ENCODE measurements around the gene ABHD17A. TPM values are rescaled to one million over a fixed set of nuclear protein-coding genes. Genes with fewer than 3 reads are reported as not detected.
"Not testable (repeated sequence)": the region's sequence is repeated elsewhere in the genome, so short reads cannot be mapped to it uniquely, and the experiment has no call there.

The ABHD17A gene
- polyA plus RNA-seq, 4 donors, result 31.1 to 59.8 (median 36.2) TPM

DNA sequence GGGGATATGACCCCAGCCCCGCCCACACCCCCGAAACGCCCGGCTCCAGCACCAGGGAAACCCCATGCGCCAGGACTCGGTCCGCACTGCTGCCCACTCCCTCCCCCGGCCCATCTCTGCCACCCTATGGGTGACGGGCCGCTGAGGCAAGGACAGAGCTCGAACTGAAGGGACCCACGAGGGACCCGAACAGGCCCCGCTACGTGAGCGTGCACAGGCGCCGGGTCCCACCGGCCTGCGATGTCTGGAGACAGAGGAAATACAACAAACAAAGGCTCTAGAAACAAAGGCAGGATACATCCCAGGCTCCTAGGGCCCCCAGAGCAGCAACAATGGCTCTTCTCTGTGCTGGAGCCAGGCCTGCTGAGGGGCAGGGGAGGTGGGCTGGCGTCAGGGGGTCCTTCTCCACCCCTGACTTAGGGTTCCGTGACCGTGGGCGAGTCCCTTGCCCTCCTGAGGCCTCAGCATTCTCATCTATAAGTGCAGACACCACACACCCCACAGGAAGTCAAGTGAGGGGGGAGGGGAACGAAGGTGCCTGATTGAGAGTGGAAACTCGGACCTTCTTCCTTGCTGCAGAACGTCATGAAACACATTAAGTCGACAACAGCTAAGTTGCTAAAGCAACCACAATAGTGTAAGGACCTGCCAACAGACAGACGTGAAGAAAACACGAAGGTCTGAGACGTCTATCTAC, 3.1 kb downstream of the ABHD17A start:
- no peak for DNase-seq (ENCODE audit: low read depth in 4 of 4, low spot score in 3 of 4)

DNA sequence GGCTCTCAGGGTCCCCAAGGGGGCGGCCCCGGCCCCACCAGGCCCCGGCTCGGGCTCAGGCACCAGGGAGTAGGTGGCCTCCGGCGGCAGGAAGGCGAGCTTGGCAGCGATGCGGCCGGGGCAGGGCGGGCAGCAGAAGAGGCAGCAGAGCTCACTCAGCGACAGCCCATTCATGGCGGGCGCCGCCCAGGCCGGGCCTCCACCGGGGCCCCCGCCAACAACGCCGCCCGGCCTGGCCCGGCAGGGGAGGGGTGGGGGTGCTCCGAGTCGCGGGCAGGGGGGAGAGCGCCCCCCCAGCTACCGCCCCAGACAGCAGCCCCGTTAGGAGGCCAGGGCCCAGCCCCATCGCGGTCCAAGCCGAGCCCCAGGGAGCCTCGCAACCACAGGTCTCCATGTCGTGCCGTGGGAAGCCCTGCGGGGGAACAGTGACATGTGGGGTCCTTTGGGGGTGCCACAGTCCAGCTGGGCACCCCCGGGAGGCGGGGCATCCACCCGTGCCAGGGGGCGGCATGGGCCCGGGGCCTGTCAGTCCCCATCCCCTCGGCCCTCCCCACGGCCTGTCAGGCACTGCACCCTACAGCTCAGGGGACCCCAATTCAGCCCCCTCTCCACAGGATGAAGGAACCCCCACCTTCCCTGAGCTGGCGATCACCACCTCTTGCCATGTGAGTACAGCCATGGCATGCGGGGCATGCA, 3.8 kb downstream of the ABHD17A start:
- not testable (repeated sequence) for DNase-seq (ENCODE audit: low read depth in 4 of 4, low spot score in 3 of 4)

DNA sequence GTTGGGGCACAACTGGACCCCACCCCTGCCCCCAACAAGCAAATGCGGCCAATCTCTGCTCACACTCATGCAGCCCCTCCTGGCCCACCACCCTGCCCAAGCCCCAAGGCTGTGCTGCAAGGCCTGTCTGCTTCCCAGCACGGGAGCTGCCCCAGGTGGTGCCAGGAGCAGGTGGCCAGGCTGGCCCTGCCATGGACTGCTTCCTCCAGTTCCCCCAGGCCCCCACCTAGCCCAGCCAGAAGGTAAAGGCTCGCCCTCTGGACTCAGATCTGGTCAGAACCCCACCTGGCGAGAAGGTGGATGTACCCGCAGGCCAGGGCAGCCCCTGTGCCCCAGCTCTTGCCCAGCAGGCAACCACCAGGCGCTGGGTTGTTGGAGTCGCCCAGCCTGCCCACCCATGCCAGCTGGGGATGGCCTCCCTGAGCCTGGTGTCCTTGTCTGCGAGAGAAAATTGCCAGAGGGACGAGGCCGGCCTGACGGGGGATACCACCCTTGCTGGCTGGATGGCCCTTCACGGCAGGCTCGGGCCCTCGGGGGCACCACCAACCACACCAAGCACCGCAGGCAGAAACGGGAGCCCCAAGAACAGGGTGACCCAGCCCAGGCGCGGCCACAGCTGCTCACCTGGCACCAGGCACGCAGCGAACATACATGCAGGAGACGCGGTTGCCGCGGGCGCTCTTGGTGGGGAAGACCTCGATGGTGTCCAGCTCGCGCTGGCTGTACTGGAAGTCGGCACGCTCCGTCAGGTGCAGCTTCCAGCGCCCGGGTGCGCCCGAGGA, 4.5 kb downstream of the ABHD17A start:
- DNase-seq (ENCODE audit: low read depth in 4 of 4, low spot score in 3 of 4), result no peak

DNA sequence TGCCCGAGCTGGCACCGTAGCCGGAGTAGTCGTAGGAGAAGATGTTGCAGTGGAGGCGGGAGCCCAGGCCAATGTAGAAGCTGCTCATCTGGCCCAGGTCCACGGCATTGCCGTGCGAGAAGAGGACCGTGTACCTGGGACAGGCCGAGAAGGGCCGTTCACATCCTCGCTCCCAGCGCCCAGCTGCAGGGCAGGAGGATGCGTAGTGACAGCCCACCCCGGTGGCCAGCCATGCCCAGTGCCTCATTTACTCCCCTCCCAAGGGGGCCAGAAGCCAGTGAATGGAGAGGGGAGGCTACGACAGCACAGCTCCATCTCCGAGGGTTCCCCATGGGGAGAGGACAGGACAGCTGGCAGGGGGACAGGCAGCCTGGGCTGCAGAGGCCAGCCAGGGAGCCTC, 5.3 kb downstream of the ABHD17A start:
- DNase-seq (ENCODE audit: low read depth in 4 of 4, low spot score in 3 of 4), result not testable (repeated sequence)

DNA sequence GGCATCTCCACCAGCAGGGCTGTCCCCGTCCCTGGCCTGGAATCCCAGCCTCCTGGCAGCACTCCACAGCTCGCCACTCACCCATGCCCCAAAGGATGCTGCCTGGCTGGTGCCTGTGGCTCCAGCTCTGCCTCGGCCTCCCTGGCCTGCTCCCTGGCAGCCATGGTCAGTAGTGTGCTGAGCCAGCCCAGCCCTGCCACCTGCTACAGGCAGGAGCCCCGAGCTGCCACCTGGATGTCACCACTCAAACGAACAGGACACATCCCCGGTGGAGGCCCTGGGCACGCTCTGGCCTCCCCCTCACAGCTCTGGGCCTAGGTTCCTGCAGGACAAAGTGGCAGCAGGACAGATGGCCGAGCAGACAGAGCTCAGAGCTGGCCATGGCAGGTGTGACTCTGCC, 6.7 kb downstream of the ABHD17A start:
- not testable (repeated sequence) for DNase-seq (ENCODE audit: low read depth in 4 of 4, low spot score in 3 of 4)

DNA sequence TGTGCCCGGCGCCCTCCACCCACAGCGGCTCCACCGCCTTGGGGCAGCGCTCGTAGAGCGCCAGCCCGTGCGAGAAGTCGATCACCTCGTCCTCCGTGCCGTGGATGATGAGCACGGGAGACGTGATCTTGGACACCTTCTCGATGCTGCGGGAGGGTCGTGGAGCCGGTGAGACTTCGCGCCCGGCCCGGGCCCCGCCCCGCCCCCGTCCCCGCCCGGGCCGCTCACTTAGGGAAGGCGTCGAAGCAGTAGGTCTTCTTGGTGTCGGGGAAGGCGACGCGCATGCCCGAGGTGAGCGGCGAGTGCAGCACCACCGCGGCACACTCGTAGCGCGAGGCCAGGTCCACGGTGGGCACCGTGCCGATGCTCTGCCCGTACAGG, 8.0 kb downstream of the ABHD17A start:
- DNase-seq (ENCODE audit: low read depth in 4 of 4, low spot score in 3 of 4), result not testable (repeated sequence)

DNA sequence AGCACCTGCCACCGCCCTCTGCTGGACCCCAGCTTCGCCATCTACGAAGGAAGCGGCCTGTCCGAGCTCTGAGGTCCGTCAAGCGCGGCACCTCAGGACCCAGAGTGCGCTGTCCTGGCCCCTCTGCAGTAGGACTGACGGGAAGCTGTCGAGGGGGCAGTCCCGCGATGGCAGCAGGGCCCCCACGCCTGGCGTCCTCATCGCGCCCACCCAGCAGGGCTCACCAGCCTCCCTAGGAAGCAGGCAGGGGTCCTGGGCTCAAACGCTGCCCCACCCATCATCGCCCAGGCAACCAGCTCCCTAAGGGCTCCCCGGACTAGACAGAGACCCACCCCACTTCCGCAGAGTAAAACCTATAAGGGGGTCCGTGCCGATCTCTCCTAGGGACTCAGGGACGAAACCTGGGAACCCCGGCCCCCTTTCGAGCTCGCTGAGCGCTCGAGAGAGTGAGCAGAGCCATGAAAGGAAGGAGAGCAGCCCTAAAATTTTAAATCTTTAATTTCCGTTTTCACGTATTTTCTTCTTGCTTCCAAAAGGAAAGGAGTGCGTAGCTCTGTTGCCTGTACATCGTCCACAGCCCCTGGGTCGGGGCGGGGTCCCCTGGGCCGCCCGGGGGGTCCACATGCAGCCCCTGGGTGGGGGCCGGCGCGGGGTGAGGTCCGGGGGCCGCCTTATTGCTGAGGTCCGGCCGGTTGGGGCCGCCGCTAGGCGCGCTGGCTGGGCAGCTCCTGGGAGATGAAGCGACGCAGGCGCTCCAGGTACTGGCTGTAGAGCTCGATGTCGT, 8.6 kb downstream of the ABHD17A start:
- not testable (repeated sequence) for DNase-seq (ENCODE audit: low read depth in 4 of 4, low spot score in 3 of 4)

DNA sequence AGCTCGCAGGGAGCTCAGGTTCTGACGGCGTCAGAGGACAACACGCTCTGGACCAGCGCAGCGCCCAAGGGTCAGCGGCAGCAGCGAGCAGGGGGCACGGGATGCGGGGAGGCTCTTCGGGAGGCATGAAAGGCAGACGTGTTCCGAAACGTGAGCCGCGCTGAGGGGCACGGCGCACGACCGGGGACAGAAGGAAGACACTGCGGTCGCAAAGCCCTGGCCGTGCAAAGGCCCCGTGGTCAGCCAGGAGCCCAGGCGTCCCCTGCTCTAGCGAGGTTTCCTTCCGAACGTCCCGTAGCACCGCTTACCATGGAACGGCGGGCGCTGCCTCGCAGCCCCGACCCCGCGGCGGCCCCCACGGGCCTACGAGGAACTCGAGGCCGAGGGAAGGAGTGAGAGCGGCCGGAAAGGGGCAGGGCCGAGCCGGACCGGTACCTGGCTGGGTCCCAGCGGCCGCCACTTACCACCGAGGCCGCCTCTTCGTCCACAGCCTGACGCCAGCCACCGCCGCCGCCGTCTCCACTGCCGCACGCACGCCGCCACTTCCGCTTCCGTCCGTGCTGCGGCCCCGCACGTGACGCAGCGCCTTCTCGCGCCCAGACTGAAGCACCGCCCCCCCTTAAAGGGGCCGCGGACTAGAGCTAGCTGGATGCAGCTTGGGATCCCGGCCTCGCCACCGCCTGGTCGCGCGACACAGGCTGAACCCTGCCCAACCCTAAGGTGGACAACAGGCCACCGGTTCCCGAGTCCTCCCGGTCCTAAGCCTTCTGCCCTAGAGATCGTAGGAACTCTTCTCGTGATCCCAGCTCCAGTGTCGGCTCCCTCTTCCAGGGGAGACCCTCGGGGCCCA, 9.4 kb downstream of the ABHD17A start:
- DNase-seq (ENCODE audit: low read depth in 4 of 4, low spot score in 3 of 4), result peak in 2 of 4 donors; percentile 75 to 81

DNA sequence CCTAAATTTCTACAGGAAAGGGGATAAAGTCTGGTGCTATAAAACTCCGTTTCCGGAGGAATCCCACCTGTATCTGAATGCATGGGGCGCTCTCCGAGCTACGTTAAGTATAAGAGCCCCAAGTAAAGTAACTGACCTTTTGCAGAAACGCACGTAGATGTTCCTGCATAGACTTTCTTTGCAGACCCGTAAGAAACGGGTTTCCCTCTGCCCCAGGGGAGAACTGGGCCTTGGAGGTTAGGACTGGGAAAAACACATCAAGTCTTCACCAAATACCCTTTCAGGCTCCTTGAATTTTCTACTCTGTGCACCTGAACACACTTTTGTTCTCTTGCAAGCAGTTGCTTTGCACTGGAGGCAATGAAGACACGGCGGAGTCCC, 10.0 kb downstream of the ABHD17A start:
- DNase-seq (ENCODE audit: low read depth in 4 of 4, low spot score in 3 of 4), result not testable (repeated sequence)

DNA sequence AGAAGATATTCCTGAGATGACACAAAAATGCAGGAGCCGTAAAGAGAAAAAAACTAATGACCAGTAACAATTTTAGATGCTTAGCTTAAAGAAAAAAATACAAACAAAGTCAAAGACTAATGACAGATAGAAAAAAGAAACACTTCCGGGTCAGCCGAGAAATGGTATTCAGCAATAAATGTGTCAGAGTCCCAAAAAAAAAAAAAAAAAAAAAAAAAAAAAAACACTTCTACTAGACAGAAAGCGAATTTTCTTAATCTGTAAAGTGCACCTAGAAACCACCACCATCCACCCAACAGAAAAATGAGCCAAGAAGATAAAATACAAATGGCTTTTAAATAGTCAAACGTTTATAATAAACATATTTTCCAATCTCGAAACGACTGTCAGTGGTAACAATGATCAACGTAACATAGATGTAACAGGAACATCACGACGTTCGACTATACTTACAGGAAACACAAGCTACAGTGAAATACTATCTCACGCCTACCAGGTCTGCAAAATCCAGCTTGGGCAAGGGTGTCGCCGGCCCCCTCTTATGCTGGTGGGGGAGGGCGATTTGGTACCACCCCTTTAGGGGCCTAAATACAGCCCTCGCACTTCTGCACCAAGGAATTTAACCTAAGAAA, 10.6 kb downstream of the ABHD17A start:
- no peak for DNase-seq (ENCODE audit: low read depth in 4 of 4, low spot score in 3 of 4)

DNA sequence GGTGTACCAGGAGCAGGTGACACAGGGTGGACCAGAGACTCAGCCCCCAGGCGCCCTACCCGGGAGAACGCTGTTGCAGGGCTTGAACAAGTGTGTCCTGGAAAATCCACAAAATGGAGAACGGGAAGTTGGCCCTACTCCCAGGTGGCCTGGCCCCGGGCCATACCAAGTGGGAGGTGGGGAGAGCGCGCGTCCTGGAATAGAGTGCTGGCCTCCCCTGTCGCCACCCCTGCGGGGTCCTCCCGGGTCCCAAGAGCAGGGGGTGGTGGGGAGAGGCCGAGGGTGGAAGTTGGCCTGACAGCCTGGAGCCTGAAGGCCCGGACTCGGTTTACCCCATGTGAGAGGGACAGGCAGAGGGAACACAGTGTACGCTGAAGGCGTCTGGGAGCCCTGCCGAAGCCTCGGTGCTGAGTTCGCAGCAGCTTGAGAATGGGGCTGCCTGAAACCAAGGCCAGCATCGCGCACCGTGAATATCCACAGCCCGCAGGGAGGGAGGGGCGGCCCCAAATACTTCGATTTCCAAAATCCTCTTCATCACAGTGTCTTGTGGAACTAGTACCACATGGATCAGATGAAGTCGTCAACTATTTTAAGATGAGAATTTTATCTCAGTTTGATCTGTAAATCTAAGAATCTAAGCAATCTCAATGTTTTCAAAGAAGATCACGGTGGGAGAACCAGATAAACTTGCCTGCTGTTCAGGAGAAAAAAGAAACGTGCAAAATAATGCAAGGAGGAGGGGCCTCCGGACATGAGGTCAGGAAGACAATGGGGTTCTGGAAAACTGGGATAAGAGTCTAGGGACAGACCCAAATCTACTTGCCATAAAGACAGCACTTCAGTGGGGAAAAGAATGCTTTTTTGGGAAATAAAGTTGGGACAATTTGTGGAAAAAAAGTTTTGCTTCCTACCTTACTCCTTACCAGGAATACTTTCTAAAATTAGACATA, 11.5 kb downstream of the ABHD17A start:
- no peak for DNase-seq (ENCODE audit: low read depth in 4 of 4, low spot score in 3 of 4)

DNA sequence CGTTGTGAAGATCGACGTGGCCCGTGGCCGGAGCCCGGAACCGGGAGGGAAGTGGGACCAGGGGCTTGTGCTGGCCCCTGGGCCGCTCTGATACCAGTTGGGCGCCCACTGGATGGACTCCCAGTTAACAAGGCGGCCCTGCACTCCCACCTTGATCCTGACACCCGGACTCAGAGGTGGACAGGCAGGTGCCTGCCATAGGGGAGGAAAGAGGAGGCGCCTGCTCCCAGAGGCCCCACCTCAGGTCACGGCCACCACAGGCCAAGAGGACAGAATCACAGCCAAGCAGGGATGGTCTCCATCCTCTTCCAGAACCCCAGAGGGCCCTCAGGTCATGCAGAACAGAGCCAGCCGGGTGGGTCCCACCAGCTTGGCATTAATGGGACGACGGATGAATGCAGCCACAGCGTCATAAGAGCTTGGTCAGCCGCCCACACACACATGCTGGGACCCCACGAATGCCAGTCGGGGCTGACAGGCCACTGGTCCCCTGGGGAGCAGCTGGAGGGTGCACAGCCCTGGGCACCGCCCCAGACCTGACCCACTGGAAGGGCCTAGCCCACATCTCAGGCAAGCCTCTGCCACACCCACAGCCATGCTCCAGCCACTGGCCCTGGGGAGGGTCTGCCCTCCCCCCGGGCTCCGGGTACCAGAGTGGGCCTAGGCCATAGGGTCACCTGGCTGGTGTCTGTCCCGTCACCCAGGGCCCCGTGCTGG, 12.3 kb downstream of the ABHD17A start:
- no peak for DNase-seq (ENCODE audit: low read depth in 4 of 4, low spot score in 3 of 4)

DNA sequence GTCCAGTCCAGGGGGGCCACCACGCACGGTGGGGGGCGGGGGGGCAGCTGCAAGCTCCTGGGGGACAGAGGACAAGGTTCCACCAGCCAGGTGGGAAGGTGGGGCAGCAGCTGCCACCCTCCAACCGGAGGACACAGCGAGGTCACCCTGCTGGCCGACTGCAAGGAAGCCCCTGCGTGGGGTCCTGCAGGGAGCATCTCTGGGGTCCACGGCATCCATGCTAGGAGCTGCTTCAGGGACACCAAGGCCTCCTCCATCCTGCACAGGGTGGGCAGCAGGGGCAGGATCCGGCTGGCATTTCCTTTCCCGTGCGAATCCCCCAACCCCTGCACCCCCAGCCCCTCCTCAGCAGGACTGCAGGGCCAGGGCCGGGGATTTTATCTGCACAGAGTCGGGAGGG, 13.7 kb downstream of the ABHD17A start:
- DNase-seq (ENCODE audit: low read depth in 4 of 4, low spot score in 3 of 4), result no peak

DNA sequence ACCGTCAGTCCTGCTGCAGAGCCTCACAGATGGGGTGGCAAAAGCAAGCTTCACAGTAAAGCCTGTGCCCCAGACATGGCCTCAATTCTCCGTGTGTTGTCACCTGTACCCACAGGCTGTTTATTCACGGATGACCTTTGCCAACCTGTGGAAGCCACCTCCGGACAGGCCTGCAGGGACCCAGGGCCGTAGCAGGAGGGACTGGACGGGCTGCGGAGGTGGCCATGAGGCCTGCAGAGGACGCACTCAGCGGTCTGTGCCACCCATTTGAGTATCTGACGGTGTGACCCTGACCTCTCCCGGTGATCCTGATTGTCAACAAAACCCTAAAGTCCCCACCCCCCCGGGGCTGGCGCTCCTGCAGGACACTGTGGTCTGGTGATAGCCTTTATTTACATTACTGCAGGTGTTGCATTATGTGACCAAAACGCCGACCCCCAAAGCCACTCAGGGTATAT, 14.1 kb downstream of the ABHD17A start:
- no peak for DNase-seq (ENCODE audit: low read depth in 4 of 4, low spot score in 3 of 4)

DNA sequence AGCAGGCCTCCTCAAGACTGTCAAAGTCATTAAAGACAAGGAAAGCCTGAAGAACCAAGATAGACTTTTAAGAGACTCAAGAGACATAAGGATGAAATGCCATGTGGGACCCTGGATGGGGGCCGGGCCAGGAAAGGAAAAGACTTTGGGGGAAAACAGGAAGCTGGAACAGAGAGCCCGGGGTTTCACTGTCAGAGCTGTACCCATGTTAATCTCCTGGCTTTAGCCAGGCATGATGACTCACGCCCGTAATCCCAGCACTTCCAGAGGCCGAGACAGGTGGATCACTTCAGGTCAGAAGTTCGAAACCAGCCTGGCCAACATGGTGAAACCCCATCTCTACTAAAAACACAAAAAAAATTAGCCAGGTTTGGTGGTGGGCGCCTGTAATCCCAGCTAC, 16.3 kb downstream of the ABHD17A start:
- DNase-seq (ENCODE audit: low read depth in 4 of 4, low spot score in 3 of 4), result no peak

DNA sequence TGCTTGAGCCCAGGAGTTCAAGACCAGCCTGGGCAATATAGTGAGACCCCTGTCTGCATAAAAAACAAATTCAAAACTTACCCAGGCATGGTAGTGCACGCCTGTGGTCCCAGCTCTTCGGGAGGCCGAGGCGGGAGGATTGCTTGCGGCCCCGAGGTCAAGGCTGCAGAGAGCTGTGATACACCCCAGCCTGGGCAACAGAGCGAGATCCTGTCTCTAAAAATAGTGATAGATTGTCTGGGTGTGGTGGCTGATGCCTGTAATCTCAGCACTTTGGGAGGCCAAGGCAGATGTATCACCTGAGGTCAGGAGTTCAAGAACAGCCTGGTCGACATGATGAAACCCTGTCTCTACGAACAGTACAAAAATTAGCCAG, 18.0 kb downstream of the ABHD17A start:
- DNase-seq (ENCODE audit: low read depth in 4 of 4, low spot score in 3 of 4), result no peak

DNA sequence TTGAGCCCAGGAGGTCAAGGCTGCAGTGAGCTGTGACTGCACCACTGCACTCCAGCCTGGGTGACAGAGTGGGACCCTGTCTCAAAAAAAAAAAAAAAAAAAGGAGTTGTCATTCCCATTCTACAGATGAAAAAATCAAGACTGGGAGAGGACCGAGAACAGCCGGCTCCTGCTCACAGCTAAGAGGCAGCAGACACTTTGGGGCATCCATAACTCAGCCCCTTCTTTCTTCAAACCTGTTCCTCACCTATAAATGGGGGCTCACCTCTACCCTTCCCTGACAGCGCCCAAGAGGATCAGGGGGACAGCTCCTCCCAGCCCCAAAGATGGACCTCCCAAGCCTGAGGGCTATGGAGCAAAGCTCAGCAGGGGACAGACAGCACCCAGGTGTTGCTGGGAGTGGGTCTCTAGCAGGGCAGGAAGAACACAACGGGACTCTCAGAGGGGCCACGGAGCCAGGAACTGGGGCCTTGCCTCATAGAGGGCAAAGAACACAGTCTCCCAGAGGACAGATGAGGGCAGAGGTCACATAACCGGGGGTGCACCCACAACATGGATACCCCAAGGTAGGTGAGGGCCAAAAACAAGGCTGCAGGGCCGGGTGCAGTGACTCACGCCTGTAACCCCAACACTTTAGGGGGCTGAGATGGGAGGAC, 18.5 kb downstream of the ABHD17A start:
- no peak for DNase-seq (ENCODE audit: low read depth in 4 of 4, low spot score in 3 of 4)

Data from left renal pelvis (tissue), 4 donors.